Skin of body (tissue), 2 donors: ENCODE data around the gene PITPNC1. TPM values are rescaled to one million over a fixed set of nuclear protein-coding genes. Genes with fewer than 3 reads are reported as not detected.
A peak's percentile ranks its signal among the peaks of the same experiment; 100 is the strongest.
"Not testable (repeated sequence)": the region's sequence is repeated elsewhere in the genome, so short reads cannot be mapped to it uniquely, and the experiment has no call there.

Experiments
- DNase-seq: peaks from one replicate; lab custom pipeline; 2025; lab: John Stamatoyannopoulos, UW
- total RNA-seq: library from RNA; depleted of rRNA; stranded (reverse); fragments of >200 nt; gene quantifications from one replicate; pipeline ENCODE4 v1.2.3, GENCODE V29; 2014

The PITPNC1 gene
- total RNA-seq, 1 donor from 2014 or later, result 9.3 TPM

DNA sequence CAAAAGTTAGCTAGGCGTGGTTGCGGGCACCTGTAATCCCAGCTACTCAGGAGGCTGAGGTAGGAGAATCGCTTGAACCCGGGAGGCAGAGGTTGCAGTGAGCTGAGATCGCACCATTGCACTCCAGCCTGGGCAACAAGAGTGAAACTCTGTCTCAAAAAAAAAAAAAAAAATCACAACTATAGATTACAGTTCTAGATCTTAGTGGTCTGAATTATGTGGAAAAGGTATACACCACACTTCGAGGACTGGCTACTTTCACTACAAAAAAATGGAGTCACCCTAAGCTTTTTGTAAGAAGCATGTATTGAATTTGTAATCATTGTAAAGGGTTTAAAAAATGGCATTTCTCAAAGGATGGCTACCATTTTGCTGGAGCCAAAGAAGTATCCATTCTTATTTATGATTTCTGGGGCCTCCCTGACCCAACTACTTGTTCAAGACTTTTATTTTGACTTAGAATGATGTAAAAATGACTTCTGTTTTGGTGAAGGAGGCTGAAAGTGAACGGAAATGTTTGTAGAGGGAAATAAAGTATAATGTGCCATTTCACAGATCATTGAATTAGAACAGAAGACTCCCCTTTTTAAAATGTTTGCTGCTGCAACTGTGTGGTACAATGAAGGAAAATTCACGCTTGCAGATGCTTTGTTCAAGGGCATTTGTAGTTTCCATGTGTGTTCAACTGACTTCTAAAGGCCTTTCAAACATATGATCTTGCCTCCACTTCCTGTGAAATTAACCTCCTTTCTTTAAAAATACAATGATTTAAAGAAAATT is 303.6 kb downstream of the PITPNC1 start:
- no peak for DNase-seq

DNA sequence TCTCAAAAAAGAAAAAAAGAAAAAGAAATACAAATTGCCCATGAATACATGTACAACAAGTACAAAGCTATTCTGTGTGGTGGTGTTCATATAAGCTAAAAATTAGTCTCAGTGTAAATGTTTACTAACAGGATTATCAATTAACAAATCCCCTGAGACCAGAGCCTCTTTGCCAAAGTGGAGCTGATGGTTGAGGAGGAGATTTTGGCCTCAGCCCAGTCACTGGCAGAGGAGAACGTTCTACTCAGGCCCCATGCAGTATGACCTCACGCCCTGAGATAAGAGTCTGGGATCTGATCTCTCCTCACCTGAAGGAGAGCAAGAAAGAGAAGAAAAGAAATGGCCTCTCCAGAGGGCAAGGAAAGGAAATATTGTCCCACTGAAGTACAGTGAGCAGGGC is 305.1 kb downstream of the PITPNC1 start:
- no peak for DNase-seq

DNA sequence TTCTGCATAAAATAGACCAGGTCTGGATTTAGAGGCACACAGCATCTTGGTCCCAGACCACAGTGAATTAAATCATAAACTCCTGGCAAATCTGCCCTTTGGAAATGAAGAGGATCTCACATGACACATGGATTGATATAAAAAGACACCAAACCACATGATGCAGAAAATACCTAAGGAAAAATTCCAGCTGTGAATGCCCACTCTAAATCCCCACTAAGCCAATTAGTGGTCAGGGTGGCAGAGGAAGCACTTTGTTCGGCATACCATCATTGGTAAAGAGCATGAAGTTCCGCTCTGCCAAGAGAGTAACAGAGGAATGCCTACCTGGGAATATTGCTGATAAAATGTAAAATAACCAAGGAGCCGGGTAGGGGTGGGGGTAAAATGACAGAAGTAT is 308.3 kb downstream of the PITPNC1 start:
- DNase-seq, result no peak

DNA sequence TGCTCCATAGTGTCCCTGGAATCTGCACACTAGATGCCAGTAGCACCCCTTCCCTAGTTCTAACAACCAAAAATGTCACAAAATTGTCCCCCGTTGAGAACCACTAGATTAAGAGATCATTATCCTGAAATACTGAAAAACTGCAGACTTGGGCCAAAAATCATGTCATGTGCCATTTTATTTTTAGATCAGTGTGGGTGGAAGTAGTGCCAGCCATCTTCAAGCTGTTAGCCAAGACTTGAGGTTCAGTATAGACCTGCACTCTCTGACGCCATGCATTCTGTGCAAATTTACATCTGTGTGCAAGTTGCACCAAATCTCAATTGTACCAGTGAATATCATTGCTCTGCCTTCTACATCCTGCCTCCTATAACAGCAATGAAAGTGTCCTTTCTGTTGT is 309.2 kb downstream of the PITPNC1 start:
- DNase-seq, result no peak

DNA sequence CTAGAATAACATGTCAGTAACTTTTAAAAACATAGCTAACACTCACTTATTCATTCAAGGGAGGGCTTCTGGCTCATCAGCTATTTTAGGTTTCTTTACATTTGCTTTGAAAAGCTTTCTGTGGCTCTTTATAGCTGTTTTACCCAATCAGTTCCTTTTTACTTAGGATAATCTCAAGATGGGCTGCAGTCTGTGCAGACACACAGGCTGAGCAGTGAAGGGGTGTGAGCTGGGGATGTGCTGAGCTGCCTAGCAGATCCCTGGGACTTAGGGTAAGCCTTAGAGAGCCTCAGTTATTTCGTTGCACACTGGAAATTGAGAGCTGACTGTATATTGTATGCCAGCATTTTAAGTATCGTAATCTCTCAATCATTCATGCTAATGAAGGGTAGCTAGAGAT is 310.4 kb downstream of the PITPNC1 start:
- no peak for DNase-seq

DNA sequence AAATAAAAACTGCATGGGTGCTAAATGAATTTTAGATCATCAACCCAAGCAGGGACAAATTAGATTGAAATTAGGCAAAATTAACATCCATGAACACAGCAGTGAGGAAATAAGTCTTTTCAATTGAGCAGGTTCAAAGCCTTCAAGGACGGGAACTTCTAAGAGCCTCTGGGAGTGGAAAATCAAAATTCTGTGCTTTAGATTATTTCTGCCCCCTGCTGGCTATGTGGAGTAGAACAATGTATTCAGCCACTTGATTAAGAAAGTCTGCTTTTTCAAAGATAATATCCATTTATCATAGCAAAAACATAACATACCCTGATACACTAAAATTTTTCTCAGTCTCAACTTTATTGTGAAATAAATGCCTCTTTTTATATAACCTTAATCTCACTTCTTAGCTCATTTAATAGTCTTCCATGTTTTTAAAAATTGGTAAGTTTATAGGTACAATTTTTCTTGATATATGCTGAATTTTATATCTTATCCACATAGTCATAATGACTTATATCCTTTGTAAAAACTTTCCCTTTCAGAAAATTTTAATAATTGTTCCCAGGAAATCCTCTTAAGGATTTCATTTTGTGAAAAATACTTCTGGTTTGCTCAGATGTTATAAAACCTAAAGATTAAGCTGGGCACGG is 312.6 kb downstream of the PITPNC1 start:
- peak; percentile 69 for DNase-seq

DNA sequence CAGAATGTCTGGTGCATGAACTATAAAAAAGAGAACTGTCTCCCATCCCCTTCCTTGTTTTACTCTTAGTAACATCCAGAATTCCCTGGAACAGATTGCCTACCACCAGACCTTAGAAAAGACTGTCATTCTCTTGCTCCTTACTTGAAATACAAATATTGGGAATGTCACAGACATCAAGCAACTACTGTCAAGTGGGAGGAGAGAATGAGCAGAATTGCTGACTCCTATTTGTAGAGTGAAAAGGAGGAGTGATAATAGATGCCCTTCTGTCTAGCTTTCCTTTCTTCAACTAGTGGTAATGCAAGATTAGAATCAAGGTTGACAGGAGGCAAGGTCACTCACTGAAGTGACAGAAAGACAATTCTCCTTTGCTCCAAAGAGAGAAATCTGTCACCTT is 316.7 kb downstream of the PITPNC1 start:
- no peak for DNase-seq

DNA sequence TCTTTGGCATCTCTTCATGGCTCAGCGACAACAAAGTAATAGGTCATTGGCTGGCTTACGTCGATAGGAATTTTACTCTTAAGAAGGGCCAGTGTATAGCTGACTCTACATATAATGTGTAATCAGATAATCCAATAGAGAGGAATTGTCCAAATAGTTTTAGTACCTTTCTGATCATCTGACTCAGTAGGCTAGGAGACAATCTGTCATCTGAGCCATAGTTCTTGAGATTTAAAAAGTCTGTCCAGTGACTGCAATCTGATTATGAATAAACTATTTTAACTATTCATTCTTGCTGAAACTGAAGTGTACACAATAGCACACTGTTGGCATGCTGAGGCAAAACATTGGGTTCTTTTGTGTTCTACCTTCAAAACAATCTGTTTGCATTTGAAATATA is 319.3 kb downstream of the PITPNC1 start:
- DNase-seq, result no peak

DNA sequence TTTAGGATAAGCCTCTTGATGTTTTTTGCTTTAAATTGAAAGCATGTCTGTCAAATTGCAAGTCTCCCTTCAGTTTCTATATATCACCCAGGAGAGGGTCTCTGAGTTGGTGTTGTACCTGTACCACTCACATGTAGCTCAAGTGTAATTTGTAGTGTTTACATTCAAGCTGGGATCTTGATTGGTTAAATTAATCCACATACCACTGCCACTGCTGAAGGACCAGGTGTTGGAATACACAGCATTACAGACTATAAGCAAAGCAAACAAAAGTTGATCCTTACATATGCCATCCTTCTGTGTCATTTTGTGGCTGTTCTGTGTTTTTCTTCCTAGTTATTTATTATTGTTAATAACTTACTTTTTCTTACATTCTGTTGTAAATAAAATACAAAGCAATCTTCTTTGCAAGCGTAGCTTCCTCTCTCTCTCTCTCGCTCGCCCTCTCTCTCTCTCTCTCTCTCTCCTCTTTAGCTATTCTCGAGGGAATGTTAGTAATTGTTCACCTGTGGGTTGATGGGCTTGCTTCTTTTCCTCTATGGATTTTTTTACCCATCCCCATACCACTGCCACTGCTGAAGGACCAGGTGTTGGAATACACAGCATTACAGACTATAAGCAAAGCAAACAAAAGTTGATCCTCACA is 319.9 kb downstream of the PITPNC1 start:
- DNase-seq, result no peak

DNA sequence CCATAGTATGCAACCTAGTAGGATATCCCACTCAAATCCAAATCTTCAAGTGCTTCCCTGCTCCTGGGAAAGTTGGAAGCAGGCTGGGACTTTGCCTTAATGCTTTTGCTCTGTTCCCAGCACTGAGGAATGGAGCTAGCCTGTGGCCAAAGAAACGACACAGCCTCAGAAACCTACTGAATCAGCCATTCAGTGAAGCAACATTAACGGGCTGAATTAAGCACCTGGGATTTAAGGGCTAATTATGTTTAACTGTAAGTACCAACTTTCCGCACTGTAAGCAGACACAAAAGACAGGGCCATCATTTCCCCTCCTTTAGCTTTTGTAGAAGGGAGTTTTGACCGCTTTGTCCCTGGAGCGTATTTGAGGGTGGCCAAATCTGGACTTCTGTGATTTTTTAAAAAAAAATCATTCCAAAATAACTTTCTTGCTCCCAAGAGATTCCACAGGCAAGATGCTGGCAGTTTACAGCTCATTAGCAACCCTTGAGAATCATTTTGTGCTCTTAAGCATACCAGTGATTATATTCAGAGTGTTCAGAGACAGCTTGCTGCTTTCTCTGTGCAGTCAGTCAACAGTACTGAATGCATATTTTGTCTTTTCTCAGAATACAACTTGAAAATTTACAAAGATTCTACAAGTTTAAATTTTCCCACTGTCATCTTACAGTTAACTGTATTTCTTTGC is 323.1 kb downstream of the PITPNC1 start:
- no peak for DNase-seq

DNA sequence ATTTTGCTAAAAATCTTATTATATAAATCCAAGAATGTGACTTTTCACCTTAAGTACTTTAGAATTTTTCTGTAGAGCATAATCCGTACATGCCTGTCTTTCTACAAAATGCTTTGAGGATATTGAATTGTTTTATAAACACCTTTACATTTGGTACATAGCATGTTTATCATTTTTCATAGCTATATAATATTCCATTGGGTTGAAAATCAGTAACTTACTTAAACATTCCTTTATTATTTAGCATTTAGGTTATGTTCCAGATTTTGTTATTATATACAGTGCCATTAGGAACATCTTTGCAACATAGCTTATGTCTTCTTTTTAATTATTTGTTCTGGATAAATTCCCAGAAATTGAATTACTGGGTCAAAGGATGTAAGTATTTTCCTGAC is 323.6 kb downstream of the PITPNC1 start:
- DNase-seq, result no peak

DNA sequence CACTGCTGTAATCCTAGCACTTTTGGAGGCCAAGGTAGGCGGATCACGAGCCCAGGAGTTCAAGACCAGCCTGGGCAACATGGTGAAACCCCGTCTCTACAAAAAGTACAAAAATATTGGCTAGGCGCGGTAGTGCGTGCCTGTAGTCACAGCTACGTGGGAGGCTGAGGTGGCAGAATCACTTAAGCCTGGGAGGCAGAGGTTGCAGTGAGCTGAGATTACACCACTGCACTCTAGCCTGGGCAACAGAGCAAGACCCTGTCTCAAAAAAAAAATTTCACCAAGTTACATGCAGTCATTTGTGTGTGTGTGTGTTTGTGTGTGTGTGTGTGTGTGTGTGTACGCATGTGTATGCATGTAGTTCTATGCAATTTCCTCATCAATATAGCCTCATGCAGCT is 325.8 kb downstream of the PITPNC1 start:
- DNase-seq, result not testable (repeated sequence)

DNA sequence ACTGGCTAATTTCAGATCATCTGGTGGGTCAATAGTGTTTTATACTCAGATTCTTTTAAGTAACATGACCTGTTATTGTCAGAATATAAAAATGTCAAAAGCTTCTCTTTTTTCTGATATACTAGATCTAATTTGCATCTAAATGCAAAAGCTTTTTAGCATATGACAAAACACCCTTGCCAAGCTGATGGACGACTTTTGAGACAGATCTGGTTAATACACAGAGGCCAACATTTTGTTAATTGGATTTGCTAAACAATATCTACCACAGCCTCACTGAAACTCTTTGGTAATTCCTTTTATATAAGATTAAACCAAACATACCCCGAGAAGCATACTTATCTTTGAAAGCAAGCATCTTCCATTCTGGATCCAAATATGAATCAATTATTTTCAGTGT is 330.4 kb downstream of the PITPNC1 start:
- no peak for DNase-seq

DNA sequence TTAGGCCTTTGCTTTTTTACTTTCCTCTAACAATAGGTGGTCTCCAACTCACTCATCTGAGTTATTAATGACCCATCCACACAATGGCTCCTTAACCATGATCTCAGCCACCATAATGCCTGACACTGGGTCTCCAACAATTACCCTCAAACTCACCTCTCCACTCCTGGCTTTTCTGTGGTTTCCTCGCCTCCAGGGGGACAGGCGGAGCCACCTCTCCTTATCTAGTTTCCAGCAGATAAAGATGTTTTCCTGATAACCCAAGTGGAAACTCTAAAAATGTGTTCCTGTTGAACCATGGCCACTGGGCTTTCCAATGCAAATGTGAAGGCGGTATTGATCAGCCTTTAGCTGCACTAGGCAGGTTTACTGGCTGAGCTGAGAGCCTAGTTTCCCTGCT is 331.3 kb downstream of the PITPNC1 start:
- DNase-seq, result no peak

DNA sequence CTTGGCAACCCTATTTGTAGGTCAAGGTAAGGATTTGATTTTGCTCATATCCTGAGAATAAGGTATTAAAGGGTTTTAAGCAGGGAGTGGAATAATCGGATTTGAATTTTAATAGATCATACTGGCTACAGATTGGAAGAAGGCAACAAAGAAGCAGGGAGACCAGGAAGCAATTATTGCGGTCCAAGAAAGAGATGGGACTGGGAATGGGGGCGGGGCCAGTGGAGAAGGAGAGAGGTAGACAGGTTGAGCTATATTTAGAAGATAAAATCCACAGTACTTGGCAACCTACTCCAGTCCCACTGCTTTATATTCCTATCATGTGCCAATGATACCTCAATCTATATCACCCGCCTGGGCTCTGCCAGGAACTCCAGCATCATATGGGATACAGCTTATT is 334.8 kb downstream of the PITPNC1 start:
- no peak for DNase-seq

DNA sequence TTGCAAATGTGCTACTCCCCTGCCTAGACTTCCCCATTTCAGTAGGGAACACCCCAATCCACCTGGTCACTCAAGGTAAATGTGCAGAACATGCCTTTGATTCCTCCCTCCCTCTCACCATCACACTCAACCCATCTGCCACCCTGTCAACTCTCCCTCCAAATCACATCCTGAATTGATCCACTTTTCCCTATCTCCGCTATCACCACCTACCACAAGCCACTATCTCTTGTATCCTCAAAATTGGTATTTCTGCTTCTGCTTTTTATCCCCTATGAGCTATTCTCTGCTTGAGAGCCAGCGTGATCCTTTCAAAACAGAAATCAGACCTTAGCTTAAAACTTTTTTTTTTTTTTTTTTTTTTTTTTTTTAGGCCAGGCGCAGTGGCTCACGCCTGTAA is 335.3 kb downstream of the PITPNC1 start:
- no peak for DNase-seq

DNA sequence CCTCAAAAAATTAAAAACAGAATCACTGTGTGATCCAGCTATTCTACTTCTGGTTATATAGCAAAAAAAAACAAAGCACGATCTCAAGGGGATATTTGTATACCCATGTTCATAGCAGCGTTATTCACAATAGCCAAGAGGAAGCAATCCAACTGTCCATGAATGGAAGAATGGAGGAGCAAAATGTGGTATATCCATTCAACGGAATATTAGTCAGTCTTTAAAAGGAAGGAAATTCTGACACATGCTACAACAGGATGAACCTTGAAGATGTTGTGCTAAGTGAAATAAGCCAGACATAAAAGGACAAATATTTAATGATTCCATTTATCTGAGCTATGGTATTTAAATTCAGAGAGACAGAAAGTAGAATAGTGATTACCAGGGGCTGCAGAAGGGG is 336.1 kb downstream of the PITPNC1 start:
- DNase-seq, result no peak

DNA sequence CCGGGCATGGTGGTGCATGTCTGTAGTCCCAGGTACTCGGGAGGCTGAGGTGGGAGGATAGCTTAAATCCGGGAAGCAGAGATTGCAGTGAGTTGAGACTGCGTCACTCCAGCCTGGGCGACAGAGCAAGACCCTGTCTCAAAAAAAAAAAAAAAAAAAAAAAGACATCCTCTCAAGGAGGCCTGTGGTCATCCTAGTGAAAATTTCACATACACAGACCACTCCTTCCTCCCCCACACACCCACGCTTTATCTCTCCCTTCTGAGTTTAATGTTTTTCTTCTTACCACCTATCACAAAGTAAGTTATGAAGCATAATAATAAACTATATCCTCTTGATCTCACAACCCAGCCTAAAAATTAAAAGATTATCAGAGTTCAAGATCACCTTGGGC is 339.3 kb downstream of the PITPNC1 start:
- DNase-seq, result no peak

DNA sequence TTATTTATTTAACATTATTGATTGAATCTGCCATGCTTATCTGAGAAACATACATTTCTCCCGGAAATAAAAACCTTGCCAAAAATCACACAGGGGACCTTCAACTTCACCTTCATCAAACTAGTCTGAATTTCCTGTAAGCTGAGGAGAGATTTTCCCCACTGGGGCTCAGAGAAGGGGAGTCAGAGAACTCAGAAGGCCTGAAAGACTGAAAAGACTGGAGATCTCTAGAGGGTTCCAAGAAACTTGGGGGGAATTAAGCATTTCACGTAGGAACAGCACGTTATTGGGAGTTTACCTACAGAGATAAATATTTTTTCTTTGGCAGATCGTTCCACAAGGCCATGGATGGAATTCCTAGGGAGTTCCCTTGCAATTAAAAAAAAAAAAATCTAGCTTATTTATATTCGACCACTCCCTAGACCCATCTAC is 340.1 kb downstream of the PITPNC1 start:
- DNase-seq, result no peak

DNA sequence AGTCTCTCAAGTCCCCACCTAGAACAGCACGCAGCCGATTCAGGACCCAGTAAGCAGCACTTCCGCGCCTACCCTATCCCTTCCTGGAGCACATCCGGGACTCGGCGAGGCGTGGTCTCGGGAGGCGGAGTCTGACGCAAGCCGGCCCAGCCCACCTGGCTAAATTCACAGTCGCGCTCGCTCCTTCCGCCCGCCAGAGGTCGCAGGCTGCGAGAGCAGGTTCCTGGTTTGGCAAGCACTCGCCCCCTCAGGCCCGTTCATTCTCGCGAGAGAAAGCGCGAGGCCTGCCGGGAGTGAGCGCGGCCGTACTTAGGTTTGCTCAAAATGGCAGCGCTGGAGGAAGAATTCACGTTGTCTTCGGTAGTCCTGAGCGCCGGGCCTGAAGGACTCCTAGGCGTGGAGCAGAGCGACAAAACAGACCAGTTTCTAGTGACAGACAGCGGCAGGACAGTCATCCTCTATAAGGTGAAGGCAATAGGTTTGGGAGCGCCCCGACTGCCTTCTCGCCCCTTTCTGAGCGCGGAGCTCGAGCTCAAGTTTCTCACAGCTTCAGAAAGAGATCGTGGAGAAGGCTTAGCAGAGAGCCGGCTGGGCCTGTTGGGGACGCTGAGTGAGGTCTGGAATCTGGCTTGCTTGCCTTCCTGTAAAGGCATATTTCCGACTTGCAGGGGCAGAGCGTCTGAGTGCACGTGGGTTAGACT is 340.7 kb downstream of the PITPNC1 start, which contains the start of gene NOL11:
Gene NOL11 (plus strand): TSS at position 313 of the 701 bp plus-strand sequence. CDS start 12 bp downstream, at position 325.
- peak; percentile 99 for DNase-seq

DNA sequence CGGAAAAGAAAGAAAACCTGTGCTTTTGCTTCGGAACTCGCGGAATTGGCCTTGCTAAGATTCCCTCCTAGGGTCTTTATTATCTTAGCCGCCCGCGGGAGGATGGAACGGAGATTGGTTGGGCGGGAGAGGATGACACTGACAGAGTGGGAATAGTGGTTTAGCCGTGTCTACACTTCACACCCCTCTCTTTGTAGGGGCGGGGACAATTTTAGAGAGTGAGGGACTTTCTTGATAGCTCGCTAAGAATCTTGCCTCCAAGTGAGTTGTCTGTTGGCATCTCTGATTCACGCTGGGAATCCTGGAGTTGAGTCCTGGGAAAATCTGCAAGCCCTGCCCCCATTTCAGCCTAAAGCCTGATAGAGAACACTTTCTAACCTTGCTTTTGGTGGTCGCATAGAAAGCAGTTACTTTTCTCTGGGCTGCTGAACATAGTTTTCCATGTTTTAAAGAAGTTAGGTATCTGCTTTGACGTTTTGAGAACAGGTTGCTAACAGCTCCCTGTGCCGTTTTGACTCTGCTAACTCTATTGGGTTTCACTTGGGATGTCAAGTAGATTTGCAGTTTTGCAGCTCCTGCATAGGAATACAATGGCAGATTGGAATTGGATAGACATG is 341.4 kb downstream of the PITPNC1 start:
- DNase-seq, result peak; percentile 27
